HEK293T (cell line): ENCODE results near the gene NOMO2.
"Not testable (repeated sequence)": the region's sequence is repeated elsewhere in the genome, so short reads cannot be mapped to it uniquely, and the experiment has no call there.

Experiments used
- CTCF ChIA-PET: fragments of 350-600 bp; formaldehyde crosslinking; extraction: SDS; loops from one replicate; lab custom pipeline; 2021; ENCODE audit warnings: antibody characterized with exemption, inconsistent platforms; lab: Yijun Ruan, JAX
- POLR2A ChIA-PET: fragments of 350-600 bp; formaldehyde crosslinking; extraction: SDS; loops from one replicate; lab custom pipeline; 2020; ENCODE audit warnings: antibody characterized with exemption, inconsistent platforms; lab: Yijun Ruan, JAX
- DNase-seq: peaks from one replicate; pipeline ENCODE4 v3.0.0; 2012; ENCODE audit warnings: mixed read lengths; ENCODE audit errors: extremely low spot score

The NOMO2 gene

DNA sequence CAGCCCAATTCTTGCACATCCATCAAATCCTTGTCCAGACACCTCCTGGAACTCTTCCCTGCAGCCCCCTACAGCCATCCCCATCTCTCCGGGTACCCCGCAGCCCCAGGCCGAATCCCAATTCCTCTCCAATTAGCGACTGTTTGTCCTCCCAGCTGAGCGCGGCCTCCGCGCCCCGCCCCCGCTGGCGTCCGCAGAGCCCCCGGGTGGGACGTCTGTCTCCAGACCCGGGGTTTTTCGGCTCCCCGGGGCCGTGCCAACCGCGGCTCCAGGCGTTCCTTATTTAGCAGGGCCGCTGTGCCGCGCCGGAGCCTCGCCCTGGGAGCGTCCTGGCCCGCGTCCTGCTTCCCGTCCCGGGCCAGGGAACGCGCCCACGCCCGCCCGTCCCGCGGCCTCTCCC lies 160.7 kb downstream of the NOMO2 start:
- DNase-seq, POLR2A ChIA-PET, CTCF ChIA-PET: not testable (repeated sequence)

DNA sequence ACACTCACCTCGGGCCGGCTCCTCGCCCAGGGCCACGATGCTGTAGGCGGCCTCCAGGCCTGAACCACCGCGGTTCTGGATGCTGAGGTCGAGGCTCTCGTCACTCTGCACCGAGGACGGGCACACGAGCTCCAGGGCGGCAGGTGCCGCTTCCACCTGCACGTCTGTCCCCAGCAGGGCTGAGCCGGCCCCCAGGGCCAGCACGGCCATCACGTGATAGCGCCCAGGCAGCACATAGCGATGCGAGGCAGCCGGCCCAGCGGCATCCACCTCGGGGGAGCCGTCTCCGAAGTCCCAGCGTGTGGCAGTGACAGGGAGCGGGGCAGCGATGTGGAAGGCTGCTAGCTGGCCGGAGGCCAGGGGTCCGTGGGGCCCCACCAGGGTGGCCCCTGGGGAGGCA lies 167.5 kb downstream of the NOMO2 start:
- DNase-seq, CTCF ChIA-PET, POLR2A ChIA-PET: not testable (repeated sequence)

GRCh38 chr16:18387767-18388166 lies 174.1 kb downstream of the NOMO2 start:
- POLR2A ChIA-PET, CTCF ChIA-PET, DNase-seq: not testable (repeated sequence)

DNA sequence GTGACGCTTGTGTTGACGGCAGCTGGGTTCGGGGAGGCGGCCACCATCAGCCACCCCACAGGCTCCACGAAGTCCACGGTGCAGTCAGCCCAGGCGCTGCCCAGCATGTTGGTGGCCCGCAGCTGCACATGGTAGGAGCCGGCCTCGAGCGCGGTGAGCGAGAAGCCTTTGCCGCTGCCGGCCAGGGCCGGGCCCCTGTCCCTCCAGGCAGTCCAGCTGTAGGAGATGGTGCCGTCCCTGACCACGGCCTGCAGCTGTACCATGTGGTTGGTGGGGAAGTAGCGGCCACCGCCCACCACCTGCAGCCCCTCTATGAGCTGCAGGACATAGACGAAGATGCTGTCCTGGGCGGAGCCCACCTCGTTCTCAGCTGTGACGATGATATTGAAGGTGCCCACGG lies 175.4 kb downstream of the NOMO2 start:
- CTCF ChIA-PET, DNase-seq, POLR2A ChIA-PET: not testable (repeated sequence)

DNA sequence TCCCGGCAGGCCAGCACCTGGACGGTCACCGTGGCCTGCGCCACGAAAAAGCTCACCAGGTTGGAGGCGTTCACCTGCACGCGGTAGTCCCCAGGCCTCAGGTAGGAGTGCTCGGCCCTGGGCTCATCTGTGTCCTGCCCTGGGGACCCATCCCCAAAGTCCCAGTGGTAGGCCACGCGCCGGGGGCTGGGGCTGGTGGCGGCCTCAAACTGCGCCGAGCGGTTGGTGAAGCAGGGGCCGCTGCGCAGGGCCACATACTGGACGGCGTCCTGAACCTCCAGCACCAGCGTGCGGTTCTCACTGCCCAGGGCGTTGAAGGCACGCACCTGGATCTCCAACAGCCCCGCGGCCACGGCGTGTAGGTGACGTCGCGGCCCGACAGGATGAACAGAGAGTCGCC lies 176.6 kb downstream of the NOMO2 start:
- POLR2A ChIA-PET, CTCF ChIA-PET, DNase-seq: not testable (repeated sequence)

DNA sequence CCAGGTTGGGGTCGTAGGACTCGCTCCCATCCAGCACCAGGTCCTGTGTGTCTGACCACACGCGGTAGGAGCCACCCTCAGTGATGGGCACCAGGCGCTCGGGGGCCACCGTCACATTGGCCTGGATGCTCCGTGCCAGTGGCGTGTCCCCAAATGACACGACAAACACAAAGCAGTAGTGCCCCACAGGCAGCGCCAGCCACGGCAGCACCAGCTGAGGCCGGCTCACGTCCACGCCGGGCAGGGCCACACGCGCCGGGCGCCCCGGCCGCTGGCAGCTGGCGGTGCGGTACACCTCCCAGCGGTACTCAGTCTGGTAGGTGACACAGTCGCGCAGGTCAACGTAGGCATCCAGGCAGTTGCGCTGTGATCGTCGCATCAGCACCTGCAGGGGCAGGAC lies 177.0 kb downstream of the NOMO2 start:
- POLR2A ChIA-PET, CTCF ChIA-PET, DNase-seq: not testable (repeated sequence)

GRCh38 chr16:18384098-18384636 lies 177.7 kb downstream of the NOMO2 start:
- POLR2A ChIA-PET, DNase-seq, CTCF ChIA-PET: not testable (repeated sequence)

DNA sequence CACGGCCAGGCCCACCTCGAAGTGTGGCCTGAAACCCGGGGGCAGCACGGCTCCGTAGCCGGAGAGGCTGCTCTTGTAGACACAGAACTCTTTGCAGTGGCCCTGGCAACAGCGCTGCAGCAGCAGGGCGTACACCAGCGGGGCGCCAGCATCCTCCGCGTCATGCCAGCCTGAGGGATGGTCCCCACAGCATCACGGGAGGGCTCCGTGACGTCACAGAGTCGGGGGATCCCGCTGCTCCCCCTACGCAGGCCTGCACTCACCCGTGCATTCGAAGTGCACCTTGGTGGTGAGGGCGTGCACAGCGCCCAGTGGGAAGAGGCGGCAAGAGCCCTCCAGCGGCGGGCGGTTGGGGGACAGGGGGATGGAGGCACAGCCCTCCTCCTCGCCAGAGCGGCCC lies 179.2 kb downstream of the NOMO2 start:
- CTCF ChIA-PET, DNase-seq, POLR2A ChIA-PET: not testable (repeated sequence)
